ENCODE results near the gene SZT2. TPM values are rescaled to one million over a fixed set of nuclear protein-coding genes. Genes with fewer than 3 reads are reported as not detected.
"Not testable (repeated sequence)": the region's sequence is repeated elsewhere in the genome, so short reads cannot be mapped to it uniquely, and the experiment has no call there.

The SZT2 gene
- total and polyA plus RNA-seq, 2 of the 4 experiments (the other 2 are of a cell fraction): 9.5 to 14.3 TPM

- DNase-seq; dilution Hi-C loops (cut with HindIII; ENCODE audit: low sequenced_read_pairs, unreplicated experiment); H2BK15ac ChIP-seq (ENCODE audit: low read depth, low read length); H3K4me1 ChIP-seq (ENCODE audit: control insufficient read depth, insufficient read depth, low read length); ATAC-seq (ENCODE audit: low read depth); H4K8ac ChIP-seq (ENCODE audit: low read depth in 2 of 2, low read length in 2 of 2); H3K4me3 ChIP-seq (ENCODE audit: insufficient read depth, low read depth, low read length); H3K4me2 ChIP-seq (ENCODE audit: low read depth, low read length); H3K27ac ChIP-seq (ENCODE audit: insufficient read depth, low read length); H3K27me3 ChIP-seq (ENCODE audit: control insufficient read depth, insufficient read depth, low read length); H3K9ac ChIP-seq (ENCODE audit: low read depth, low read length); H2AK5ac ChIP-seq (ENCODE audit: low read depth, low read length); intact Hi-C loops (cut with micrococcal nuclease); H3K18ac ChIP-seq (ENCODE audit: low read depth, low read length); H3K4ac ChIP-seq (ENCODE audit: low read depth, low read length); CTCF ChIA-PET; H4K5ac ChIP-seq (ENCODE audit: low read depth, low read length); H2BK20ac ChIP-seq (ENCODE audit: low read depth, low read length); H2AFZ ChIP-seq (replicated peaks; ENCODE audit: low read length, poor library complexity); H4K20me1 ChIP-seq (ENCODE audit: insufficient read depth, low read length); H3K9me1 ChIP-seq (ENCODE audit: insufficient read depth, low read length); H3K23ac ChIP-seq (ENCODE audit: low read depth, low read length); BruUV-seq (replicated peaks); H2BK120ac ChIP-seq (ENCODE audit: low read depth, low read length); H2AK9ac ChIP-seq (replicated peaks; ENCODE audit: low read depth, low read length, poor library complexity); H4K91ac ChIP-seq (ENCODE audit: insufficient read depth, low read depth, low read length); H3K36me3 ChIP-seq (ENCODE audit: control insufficient read depth, insufficient read depth, low read length); H3K14ac ChIP-seq (replicated peaks; ENCODE audit: low read depth, low read length); POLR2A ChIA-PET (ENCODE audit: unreplicated experiment); H2BK5ac ChIP-seq (ENCODE audit: low read depth, low read length, poor library complexity, severe bottlenecking); H3K56ac ChIP-seq (ENCODE audit: extremely low read depth, insufficient read depth, low read length); H3K9me3 ChIP-seq (ENCODE audit: control insufficient read depth, insufficient read depth, low read length); in situ Hi-C loops (cut with MboI; ENCODE audit: low sequenced_read_pairs): not testable (repeated sequence)
- no CpG with 5 or more reads among the region's 3 CpGs for WGBS, 2 experiments (ENCODE audit: extremely low coverage in 2 of 2, insufficient read length in 1 of 2)
- H3K79me1 ChIP-seq (ENCODE audit: low read depth in 1 of 2, low read length in 2 of 2): peaks cover 0 to 14% of the 10 kb centered on the region in 2 experiments; a peak in 2 of 4 replicates
These were observed 68.7 kb downstream of the SZT2 start for GRCh38 chr1:43458379-43458778.
